Ascending aorta (tissue), 2 donors: Measurements from ENCODE around the gene FOXA3. TPM values are rescaled to one million over a fixed set of nuclear protein-coding genes. Genes with fewer than 3 reads are reported as not detected.
A peak's percentile ranks its signal among the peaks of the same experiment; 100 is the strongest.

Source experiments
- DNase-seq, 2 donors: peaks; one replicate each; pipeline ENCODE4 v3.0.0-alpha.2; 2019; ENCODE audit warnings: low spot score in 2 of 2
- H3K27ac ChIP-seq, 2 donors: fragments of 200-600 bp; sonication (generic); one replicate each; pipeline ENCODE4 v1.5.1; 2016 to 2017; ENCODE audit warnings: mild to moderate bottlenecking in 1 of 2
- H3K27me3 ChIP-seq: fragments of 200-600 bp; sonication (generic); one replicate; pipeline ENCODE4 v1.5.1; 2017
- H3K36me3 ChIP-seq, 2 donors: fragments of 200-600 bp; sonication (generic); one replicate each; pipeline ENCODE4 v1.5.1; 2016
- H3K4me1 ChIP-seq, 2 donors: fragments of 200-600 bp; sonication (generic); one replicate each; pipeline ENCODE4 v1.5.1; 2016 to 2017; ENCODE audit warnings: mild to moderate bottlenecking in 1 of 2
- H3K4me3 ChIP-seq, 2 donors: fragments of 200-600 bp; sonication (generic); one replicate each; pipeline ENCODE4 v1.5.1; 2016 to 2017; ENCODE audit warnings: mild to moderate bottlenecking in 1 of 2
- H3K9me3 ChIP-seq, 2 donors: fragments of 200-600 bp; sonication (generic); one replicate each; pipeline ENCODE4 v1.5.1; 2016
- intact Hi-C: fragments of 100-400 bp; cut with DNase I; formaldehyde crosslinking; loops from one replicate; pipeline ENCODE4 v1.15.1; 2023
- total RNA-seq: library from RNA; depleted of rRNA; stranded (reverse); fragments of >200 nt; gene quantifications from one replicate; pipeline ENCODE4 v1.1.0, GENCODE V29; 2016
- TF ChIP-seq, protein P1 (sequence below), 3 experiments: fragments of 200-600 bp in 2 of 3; fragments of 450-650 bp in 1 of 3; sonication (generic) in 2 of 3; IDR thresholded peaks; one replicate each; pipeline ENCODE4 v1.5.1; 2016 to 2019; ENCODE audit warnings: antibody characterized with exemption in 3 of 3, mild to moderate bottlenecking in 1 of 3, moderate library complexity in 1 of 3

The FOXA3 gene
- total RNA-seq, 1 donor from 2014 or later = not detected

DNA sequence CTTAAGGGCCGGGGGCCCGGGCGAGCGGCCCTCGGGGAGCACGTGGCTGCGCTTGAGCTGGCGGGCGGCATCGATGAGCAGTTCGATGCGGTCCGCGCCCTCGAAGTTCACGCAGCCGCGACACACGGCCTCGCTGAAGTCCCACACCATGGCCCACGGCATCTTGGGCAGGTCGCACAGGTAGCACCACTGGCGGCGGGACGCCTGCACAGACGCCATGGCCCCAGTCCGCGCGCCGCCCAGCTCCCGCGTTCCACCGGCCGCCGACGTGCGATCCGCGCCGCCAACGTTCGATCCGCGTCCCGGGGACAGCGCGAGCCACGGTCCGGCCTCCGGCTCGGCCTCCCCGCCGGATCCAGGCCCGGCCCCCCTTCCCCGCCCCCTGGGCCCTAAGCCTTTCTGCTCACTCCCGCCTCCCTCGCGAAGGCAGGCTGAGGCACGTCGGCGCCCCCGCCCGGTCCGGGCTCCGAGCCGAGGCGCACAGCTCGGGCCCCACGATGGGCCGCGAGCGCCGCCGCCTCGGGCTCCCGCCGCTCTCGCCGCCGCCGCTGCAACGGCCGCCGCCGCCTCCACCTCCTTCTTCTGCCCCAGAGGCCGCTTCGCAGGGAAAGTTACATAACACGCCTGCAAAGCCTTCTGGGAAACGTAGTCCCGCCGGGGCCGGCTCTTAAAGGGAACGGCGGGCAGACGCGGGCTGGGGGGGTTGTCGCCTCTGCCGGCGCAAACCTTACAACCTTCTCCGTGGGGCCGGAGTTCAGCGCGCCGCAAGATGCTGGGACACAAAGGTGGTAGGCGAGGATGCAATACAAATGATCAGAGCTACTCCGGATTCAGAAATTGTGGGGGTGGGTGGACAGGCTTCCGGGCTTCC is 21.7 kb downstream of the FOXA3 start, which contains the start of gene IRF2BP1:
TSS of gene IRF2BP1 (minus strand) at position 586 of the 871 bp plus-strand sequence. CDS start at position 219, 367 bp downstream.
- TF ChIP-seq, protein P1, sequence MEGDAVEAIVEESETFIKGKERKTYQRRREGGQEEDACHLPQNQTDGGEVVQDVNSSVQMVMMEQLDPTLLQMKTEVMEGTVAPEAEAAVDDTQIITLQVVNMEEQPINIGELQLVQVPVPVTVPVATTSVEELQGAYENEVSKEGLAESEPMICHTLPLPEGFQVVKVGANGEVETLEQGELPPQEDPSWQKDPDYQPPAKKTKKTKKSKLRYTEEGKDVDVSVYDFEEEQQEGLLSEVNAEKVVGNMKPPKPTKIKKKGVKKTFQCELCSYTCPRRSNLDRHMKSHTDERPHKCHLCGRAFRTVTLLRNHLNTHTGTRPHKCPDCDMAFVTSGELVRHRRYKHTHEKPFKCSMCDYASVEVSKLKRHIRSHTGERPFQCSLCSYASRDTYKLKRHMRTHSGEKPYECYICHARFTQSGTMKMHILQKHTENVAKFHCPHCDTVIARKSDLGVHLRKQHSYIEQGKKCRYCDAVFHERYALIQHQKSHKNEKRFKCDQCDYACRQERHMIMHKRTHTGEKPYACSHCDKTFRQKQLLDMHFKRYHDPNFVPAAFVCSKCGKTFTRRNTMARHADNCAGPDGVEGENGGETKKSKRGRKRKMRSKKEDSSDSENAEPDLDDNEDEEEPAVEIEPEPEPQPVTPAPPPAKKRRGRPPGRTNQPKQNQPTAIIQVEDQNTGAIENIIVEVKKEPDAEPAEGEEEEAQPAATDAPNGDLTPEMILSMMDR (IDR thresholded peaks at IDR 0.05) = no peak
- intact Hi-C loops = loop anchor here (1.0 to 2.0 kb wide), 4 partner anchors 18 to 117 kb away; partner anchors contain the start of genes CCDC61, SIX5 and SYMPK
- H3K27me3 ChIP-seq = no peaks in the 10 kb centered on the region
- peak; percentile 70 to 96 for DNase-seq
- H3K36me3 ChIP-seq = peaks cover 7 to 9% of the 10 kb centered on the region in 2 donors
- H3K4me1 ChIP-seq = peaks cover 22 to 37% of the 10 kb centered on the region in 2 donors
- H3K4me3 ChIP-seq = peak within 1 kb of the TSS; percentile 71 to 95
- H3K9me3 ChIP-seq = no peaks in the 10 kb centered on the region
- peak within 1 kb of the TSS; percentile 87 to 88 for H3K27ac ChIP-seq

DNA sequence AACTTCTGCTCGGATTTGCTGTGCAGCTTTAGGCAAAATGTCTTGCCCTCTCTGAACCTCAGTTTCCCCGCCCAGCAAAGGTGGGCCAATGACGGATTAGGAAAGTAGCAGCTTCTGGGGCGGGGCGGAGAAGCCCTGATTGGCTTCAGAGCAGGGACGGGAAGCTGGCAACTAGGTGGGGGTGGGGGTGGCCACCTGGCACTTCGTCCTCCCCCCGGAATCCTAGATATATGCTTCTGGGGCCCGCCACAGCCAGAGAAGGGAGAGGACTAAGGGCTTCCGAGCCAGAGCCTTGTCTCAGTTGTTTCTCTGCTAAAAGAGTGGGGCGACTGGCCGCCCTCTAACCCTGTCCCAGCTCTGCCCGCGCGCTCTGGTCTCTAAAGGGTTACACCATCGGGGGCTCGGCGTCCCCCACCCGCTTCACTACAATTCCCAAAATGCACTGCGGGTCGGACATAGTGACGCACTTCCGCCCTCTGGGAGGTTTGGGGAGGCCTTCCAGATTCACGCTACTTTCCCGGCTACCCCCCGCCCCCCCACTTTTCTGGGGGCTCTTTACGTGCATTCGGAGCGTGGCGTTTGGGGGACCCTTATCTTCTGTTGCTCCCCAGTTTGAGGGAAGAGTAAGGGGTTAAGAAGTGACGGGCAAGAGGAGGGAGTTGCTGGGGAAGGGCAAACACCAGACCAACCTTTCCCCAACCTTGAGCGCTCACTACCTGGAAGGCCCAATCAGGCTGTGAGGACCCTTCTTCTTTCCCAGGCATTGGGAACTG is 22.5 kb downstream of the FOXA3 start:
- intact Hi-C loops = loop anchor here (1.0 to 2.0 kb wide), 4 partner anchors 17 to 118 kb away; partner anchors contain the start of genes CCDC61, SIX5 and SYMPK
- peak; percentile 64 to 96 for DNase-seq
- H3K27me3 ChIP-seq = no peaks in the 10 kb centered on the region
- peaks cover 7 to 9% of the 10 kb centered on the region in 2 donors for H3K36me3 ChIP-seq
- H3K4me3 ChIP-seq = peak overlapping the region; percentile 71 to 95
- H3K4me1 ChIP-seq = peaks cover 22 to 37% of the 10 kb centered on the region in 2 donors
- H3K9me3 ChIP-seq = no peaks in the 10 kb centered on the region
- TF ChIP-seq, protein P1 (IDR thresholded peaks at IDR 0.05) = no peak
- H3K27ac ChIP-seq = peak overlapping the region; percentile 87 to 88

DNA sequence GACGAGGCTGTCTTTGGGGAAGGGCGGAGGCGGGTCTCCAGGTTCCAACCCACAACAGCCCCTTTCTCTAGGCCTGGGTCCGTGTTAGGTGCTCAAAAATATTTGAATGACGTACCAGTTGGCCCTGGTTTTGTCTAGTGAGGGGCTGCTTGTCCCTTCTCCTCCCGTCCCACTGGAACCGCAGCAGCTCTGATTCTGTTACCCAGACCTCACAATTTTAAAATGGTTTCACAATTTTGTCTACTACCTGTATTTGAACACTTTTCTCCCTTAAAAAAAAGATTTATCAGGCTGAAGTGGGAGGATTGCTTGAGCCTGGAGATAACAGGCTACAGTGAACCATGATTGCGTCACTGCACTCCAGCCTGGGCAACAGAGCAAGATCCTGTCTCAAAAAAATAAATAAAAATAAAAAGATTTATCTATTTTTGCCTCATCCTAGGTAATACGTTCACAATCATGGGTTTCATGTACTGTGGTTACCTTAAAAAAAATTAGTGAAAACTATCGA is 23.1 kb downstream of the FOXA3 start:
- H3K4me3 ChIP-seq = peak overlapping the region; percentile 71 to 95
- H3K36me3 ChIP-seq = peaks cover 7 to 9% of the 10 kb centered on the region in 2 donors
- intact Hi-C loops = loop anchor here (2.0 kb wide), 1 partner anchor 118 kb away; the partner anchor contains the start of gene SIX5
- H3K27me3 ChIP-seq = no peaks in the 10 kb centered on the region
- no peak for DNase-seq
- TF ChIP-seq, protein P1 (IDR thresholded peaks at IDR 0.05) = no peak
- H3K4me1 ChIP-seq = peaks cover 22 to 36% of the 10 kb centered on the region in 2 donors
- no peaks in the 10 kb centered on the region for H3K9me3 ChIP-seq
- H3K27ac ChIP-seq = peak overlapping the region; percentile 87 to 88

DNA sequence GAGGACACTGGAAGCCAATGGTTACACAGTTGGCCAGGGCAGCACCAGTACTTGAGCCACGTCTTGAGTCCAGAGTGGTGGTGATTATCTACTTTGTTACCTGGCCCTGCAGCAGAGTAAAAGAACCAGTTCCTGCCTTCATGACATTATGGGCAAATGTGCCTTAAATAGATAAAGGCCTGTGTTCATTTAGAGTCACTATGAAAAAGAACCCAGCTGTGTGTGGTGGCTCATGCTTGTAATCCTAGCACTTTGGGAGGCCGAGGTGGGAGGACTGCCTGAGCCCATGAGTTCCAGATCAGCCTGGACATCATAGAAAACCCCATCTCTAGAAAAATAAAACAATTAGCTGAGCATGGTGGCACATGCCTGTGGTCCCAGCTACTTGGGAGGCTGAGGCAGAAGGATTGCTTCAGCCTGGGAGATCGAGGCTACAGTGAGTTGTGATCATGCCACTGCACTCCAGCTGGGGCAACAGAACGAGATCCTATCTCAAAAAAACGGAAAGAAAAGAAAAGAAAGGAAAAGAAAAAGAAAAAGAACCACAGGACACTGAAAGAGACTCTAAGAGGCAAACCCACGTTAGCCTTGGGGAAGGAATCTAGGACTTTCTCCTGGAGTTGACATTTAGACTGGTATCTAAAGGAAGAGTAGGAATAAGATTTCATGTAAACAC is 25.2 kb downstream of the FOXA3 start:
- H3K36me3 ChIP-seq = peaks cover 2 to 4% of the 10 kb centered on the region in 2 donors
- no peak overlapping the region for H3K4me3 ChIP-seq
- no peak overlapping the region for H3K27ac ChIP-seq
- no peaks in the 10 kb centered on the region for H3K27me3 ChIP-seq
- TF ChIP-seq, protein P1 (IDR thresholded peaks at IDR 0.05) = no peak
- intact Hi-C loops = no loop called here
- no peak for DNase-seq
- no peaks in the 10 kb centered on the region for H3K9me3 ChIP-seq
- peaks cover 10 to 17% of the 10 kb centered on the region in 2 donors for H3K4me1 ChIP-seq

DNA sequence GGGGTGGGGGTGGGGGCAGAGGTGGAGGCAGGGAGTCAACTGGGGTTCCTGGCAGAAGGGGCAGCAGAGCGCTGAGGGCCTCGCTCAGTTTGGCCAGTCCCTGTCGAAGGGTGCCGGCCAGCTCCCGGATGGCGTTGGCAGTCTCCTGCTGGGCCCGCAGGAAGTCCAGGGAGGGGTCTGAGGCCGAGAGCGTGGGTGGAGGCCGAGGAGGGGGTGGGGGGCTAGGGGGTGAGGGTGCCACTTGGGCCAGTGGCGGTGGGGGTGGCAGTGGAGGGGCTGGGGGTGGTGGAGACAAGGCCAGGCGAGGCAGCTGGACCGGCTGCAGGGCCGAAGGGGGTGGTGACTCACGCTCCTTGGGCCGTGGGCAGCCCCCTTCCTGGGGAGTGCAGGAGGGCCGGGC is 26.8 kb downstream of the FOXA3 start:
- Histone ChIP-seq H3K4me1 (peaks cover 0 to 4% of the 10 kb centered on the region in 2 donors), H3K27me3 (no peaks in the 10 kb centered on the region), H3K36me3 (peaks cover 4 to 10% of the 10 kb centered on the region in 2 donors), H3K9me3 (no peaks in the 10 kb centered on the region), H3K4me3 (no peak overlapping the region), H3K27ac (no peak overlapping the region)
- intact Hi-C loops = no loop called here
- TF ChIP-seq, protein P1 (IDR thresholded peaks at IDR 0.05) = no peak
- DNase-seq = no peak
